Natural killer cell treated with Interleukin-12 subunit alpha and Interleukin-12 subunit beta and Interleukin-15 and Interleukin-18, amount 100 ng/mL, for 72 hours (primary cell): ENCODE data around the gene ATP1A4. TPM values are rescaled to one million over a fixed set of nuclear protein-coding genes. Genes with fewer than 3 reads are reported as not detected.
A peak's percentile ranks its signal among the peaks of the same experiment; 100 is the strongest.

Experiments used
- ATAC-seq, 2 donors: fragments of 150-1000 bp; cut with Tn5 transposase in 1 of 2; sonication (Bioruptor Pico), chemical (Tn5 transposase) in 1 of 2; 2 replicates each; pipeline ENCODE4 v1.10.0; 2021
- DNase-seq: peaks from one replicate; pipeline ENCODE4 v3.0.0; 2022; ENCODE audit warnings: low spot score
- H3K27ac Mint-ChIP-seq, 2 donors: 1 replicate in 1 of 2; 2 replicates in 1 of 2; pipeline ENCODE4 v1.8.0; 2022; ENCODE audit warnings: mixed read lengths in 2 of 2, mild to moderate bottlenecking in 1 of 2, moderate library complexity in 1 of 2
- H3K27me3 Mint-ChIP-seq, 2 donors: 1 replicate in 1 of 2; 2 replicates in 1 of 2; pipeline ENCODE4 v1.8.0; 2022; ENCODE audit warnings: mixed read lengths in 2 of 2
- H3K36me3 Mint-ChIP-seq: one replicate; pipeline ENCODE4 v1.8.0; 2022; ENCODE audit warnings: mixed read lengths
- H3K4me1 Mint-ChIP-seq, 2 donors: 1 replicate in 1 of 2; 2 replicates in 1 of 2; pipeline ENCODE4 v1.8.0; 2022; ENCODE audit warnings: low read depth in 2 of 2, mixed read lengths in 2 of 2, mild to moderate bottlenecking in 1 of 2
- H3K4me3 Mint-ChIP-seq: one replicate; pipeline ENCODE4 v1.8.0; 2022; ENCODE audit warnings: mixed read lengths
- H3K9me3 Mint-ChIP-seq: 2 replicates; pipeline ENCODE4 v1.8.0; 2022; ENCODE audit warnings: mixed read lengths
- total RNA-seq, 2 donors: library from RNA; stranded (reverse); gene quantifications; one replicate each; pipeline ENCODE4 v1.2.3, GENCODE V29; 2022

The ATP1A4 gene
- total RNA-seq, 2 donors from 2014 or later, result not detected

GRCh38 chr1:160204526-160205241 lies 53.3 kb downstream of the ATP1A4 start:
- peak in 1 of 2 donors; percentile 57 for ATAC-seq
- Mint-ChIP-seq H3K4me3 (peak overlapping the region; percentile 88), H3K27ac (peak overlapping the region; percentile 82 to 84), H3K36me3 (no peaks in the 10 kb centered on the region), H3K9me3 (no peaks in the 10 kb centered on the region), H3K4me1 (peaks cover 37 to 40% of the 10 kb centered on the region in 2 donors), H3K27me3 (no peaks in the 10 kb centered on the region)
- DNase-seq, result no peak

GRCh38 chr1:160205242-160206035 lies 54.0 kb downstream of the ATP1A4 start, which contains the start of gene PEA15:
Gene PEA15, plus strand, starts transcription at chr1:160205384. Its CDS starts 6,161 bp downstream, at chr1:160211545.
- DNase-seq (peak; percentile 81), ATAC-seq (peak; percentile 89 to 91)
- peak within 1 kb of the TSS; percentile 82 to 84 for H3K27ac Mint-ChIP-seq
- no peaks in the 10 kb centered on the region for H3K27me3 Mint-ChIP-seq
- H3K4me1 Mint-ChIP-seq, result peaks cover 37 to 40% of the 10 kb centered on the region in 2 donors
- H3K4me3 Mint-ChIP-seq, result peak within 1 kb of the TSS; percentile 88
- no peaks in the 10 kb centered on the region for H3K36me3 Mint-ChIP-seq
- H3K9me3 Mint-ChIP-seq, result no peaks in the 10 kb centered on the region

- peaks cover 37 to 40% of the 10 kb centered on the region in 2 donors for H3K4me1 Mint-ChIP-seq
These were observed 54.6 kb downstream of the ATP1A4 start for GRCh38 chr1:160206036-160206389.

GRCh38 chr1:160206421-160207117 lies 55.2 kb downstream of the ATP1A4 start:
- H3K9me3 Mint-ChIP-seq, result no peaks in the 10 kb centered on the region
- DNase-seq, result no peak
- peak overlapping the region; percentile 88 for H3K4me3 Mint-ChIP-seq
- no peak for ATAC-seq
- no peaks in the 10 kb centered on the region for H3K27me3 Mint-ChIP-seq
- H3K27ac Mint-ChIP-seq, result peak overlapping the region; percentile 59 to 84
- H3K36me3 Mint-ChIP-seq, result no peaks in the 10 kb centered on the region
- peaks cover 40% of the 10 kb centered on the region in 2 donors for H3K4me1 Mint-ChIP-seq

More at GRCh38 chr1:160206036-160206389, 54.6 kb downstream of the ATP1A4 start:
- Mint-ChIP-seq H3K9me3 (no peaks in the 10 kb centered on the region), H3K27me3 (no peaks in the 10 kb centered on the region), H3K36me3 (no peaks in the 10 kb centered on the region), H3K4me3 (peak overlapping the region; percentile 88), H3K27ac (peak overlapping the region; percentile 59 to 84)
- no peak for DNase-seq
- ATAC-seq, result peak; percentile 58 to 77

- ATAC-seq (no peak), DNase-seq (no peak)
- H3K27ac Mint-ChIP-seq, result peak overlapping the region; percentile 59 to 84
- no peaks in the 10 kb centered on the region for H3K36me3 Mint-ChIP-seq
- peaks cover 40 to 42% of the 10 kb centered on the region in 2 donors for H3K4me1 Mint-ChIP-seq
- H3K27me3 Mint-ChIP-seq, result no peaks in the 10 kb centered on the region
- H3K9me3 Mint-ChIP-seq, result no peaks in the 10 kb centered on the region
- peak overlapping the region; percentile 88 for H3K4me3 Mint-ChIP-seq
These were observed 55.8 kb downstream of the ATP1A4 start for GRCh38 chr1:160207118-160207650.

GRCh38 chr1:160207771-160208556 lies 56.6 kb downstream of the ATP1A4 start:
- Mint-ChIP-seq H3K36me3 (peaks cover 3% of the 10 kb centered on the region), H3K4me1 (peaks cover 40 to 44% of the 10 kb centered on the region in 2 donors), H3K9me3 (no peaks in the 10 kb centered on the region), H3K27me3 (no peaks in the 10 kb centered on the region), H3K27ac (peak overlapping the region; percentile 65 to 84), H3K4me3 (no peak overlapping the region)
- DNase-seq (no peak), ATAC-seq (no peak)

- peaks cover 5% of the 10 kb centered on the region for H3K36me3 Mint-ChIP-seq
- ATAC-seq, result no peak
- DNase-seq, result no peak
- peak overlapping the region; percentile 7 to 33 for H3K27ac Mint-ChIP-seq
- H3K27me3 Mint-ChIP-seq, result no peaks in the 10 kb centered on the region
- H3K4me3 Mint-ChIP-seq, result no peak overlapping the region
- H3K4me1 Mint-ChIP-seq, result peaks cover 40 to 44% of the 10 kb centered on the region in 2 donors
- H3K9me3 Mint-ChIP-seq, result no peaks in the 10 kb centered on the region
These were observed 57.3 kb downstream of the ATP1A4 start for GRCh38 chr1:160208557-160209320.

- H3K9me3 Mint-ChIP-seq, result no peaks in the 10 kb centered on the region
- peaks cover 10% of the 10 kb centered on the region for H3K36me3 Mint-ChIP-seq
- ATAC-seq, result no peak
- DNase-seq, result no peak
- H3K27me3 Mint-ChIP-seq, result no peaks in the 10 kb centered on the region
- H3K27ac Mint-ChIP-seq, result peak overlapping the region; percentile 7 to 33
- no peak overlapping the region for H3K4me3 Mint-ChIP-seq
- peaks cover 32 to 38% of the 10 kb centered on the region in 2 donors for H3K4me1 Mint-ChIP-seq
These were observed 58.1 kb downstream of the ATP1A4 start for GRCh38 chr1:160209321-160210046.

- ATAC-seq, result no peak
These were observed 59.2 kb downstream of the ATP1A4 start for GRCh38 chr1:160210561-160210960.

GRCh38 chr1:160211046-160211790 lies 59.8 kb downstream of the ATP1A4 start:
- Mint-ChIP-seq H3K36me3 (peaks cover 18% of the 10 kb centered on the region), H3K9me3 (no peaks in the 10 kb centered on the region), H3K4me3 (no peak overlapping the region), H3K4me1 (peaks cover 27 to 31% of the 10 kb centered on the region in 2 donors), H3K27ac (peak overlapping the region in 1 of 2 donors; percentile 47), H3K27me3 (no peaks in the 10 kb centered on the region)
- ATAC-seq (no peak), DNase-seq (no peak)

More at GRCh38 chr1:160210561-160210960, 59.2 kb downstream of the ATP1A4 start:
- H3K4me3 Mint-ChIP-seq, result no peak overlapping the region
- H3K27ac Mint-ChIP-seq, result peak overlapping the region in 1 of 2 donors; percentile 24
- no peaks in the 10 kb centered on the region for H3K27me3 Mint-ChIP-seq
- no peak for DNase-seq
- H3K36me3 Mint-ChIP-seq, result peaks cover 15% of the 10 kb centered on the region
- H3K9me3 Mint-ChIP-seq, result no peaks in the 10 kb centered on the region
- peaks cover 29 to 34% of the 10 kb centered on the region in 2 donors for H3K4me1 Mint-ChIP-seq

GRCh38 chr1:160214481-160215140 lies 63.2 kb downstream of the ATP1A4 start:
- ATAC-seq (no peak), DNase-seq (no peak)
- peaks cover under 1 to 10% of the 10 kb centered on the region in 2 donors for H3K4me1 Mint-ChIP-seq
- peak overlapping the region in 1 of 2 donors; percentile 27 for H3K27ac Mint-ChIP-seq
- no peaks in the 10 kb centered on the region for H3K27me3 Mint-ChIP-seq
- no peak overlapping the region for H3K4me3 Mint-ChIP-seq
- H3K36me3 Mint-ChIP-seq, result peaks cover 18% of the 10 kb centered on the region
- no peaks in the 10 kb centered on the region for H3K9me3 Mint-ChIP-seq
